ENCODE results near the gene CNN3. TPM values are rescaled to one million over a fixed set of nuclear protein-coding genes. Genes with fewer than 3 reads are reported as not detected.

The CNN3 gene
- total RNA-seq, 4 donors from 2014 or later, result 334 to 604 (median 452) TPM

- H3K4me3 ChIP-seq, result no peak overlapping the region
- no peaks in the 10 kb centered on the region for H3K9me3 ChIP-seq
- H3K4me1 ChIP-seq, result no peaks in the 10 kb centered on the region
- DNase-seq, result no peak
- no peaks in the 10 kb centered on the region for H3K36me3 ChIP-seq
- no peak overlapping the region for H3K27ac ChIP-seq
- no peak for TF ChIP-seq CTCF (IDR thresholded peaks at IDR 0.05)
- TF ChIP-seq POLR2A (IDR thresholded peaks at IDR 0.05), result no peak
- intact Hi-C loops (cut with DNase I; ENCODE audit: low total_unique reads), result no loop called here
- no peaks in the 10 kb centered on the region for H3K27me3 ChIP-seq
Observed at GRCh38 chr1:94886361-94886760, 40.5 kb downstream of the CNN3 start.

- Histone ChIP-seq H3K4me3 (no peak overlapping the region), H3K27ac (peak overlapping the region; percentile 78 to 80), H3K36me3 (no peaks in the 10 kb centered on the region), H3K4me1 (no peaks in the 10 kb centered on the region), H3K9me3 (no peaks in the 10 kb centered on the region), H3K27me3 (no peaks in the 10 kb centered on the region)
- no peak for DNase-seq
- intact Hi-C loops (cut with DNase I; ENCODE audit: low total_unique reads), result no loop called here
- no peak for TF ChIP-seq CTCF (IDR thresholded peaks at IDR 0.05)
- no peak for TF ChIP-seq POLR2A (IDR thresholded peaks at IDR 0.05)
Observed at GRCh38 chr1:94884507-94884906, 42.4 kb downstream of the CNN3 start.

DNA sequence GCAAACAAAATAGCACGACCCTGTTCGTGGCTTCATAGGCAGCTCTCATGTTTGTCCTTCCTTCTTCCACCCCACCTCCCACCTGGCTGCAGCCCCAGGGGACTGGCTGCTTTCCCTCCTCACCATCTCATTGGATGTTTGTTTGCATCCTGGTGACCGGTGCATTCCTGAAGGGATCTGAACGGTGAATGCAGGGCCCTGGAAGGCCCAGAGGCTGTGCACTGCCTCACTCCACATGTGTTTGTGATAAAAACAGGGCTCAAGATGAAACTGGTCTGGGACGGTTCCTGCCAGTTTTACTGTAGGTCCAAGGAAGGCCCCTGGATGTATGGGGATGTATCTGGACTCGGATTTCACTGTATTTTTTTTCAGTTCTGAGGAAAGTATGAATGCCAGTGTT lies 42.8 kb downstream of the CNN3 start:
- Histone ChIP-seq H3K27ac (peak overlapping the region; percentile 78 to 80), H3K9me3 (no peaks in the 10 kb centered on the region), H3K4me1 (no peaks in the 10 kb centered on the region), H3K4me3 (peak overlapping the region in 1 of 2 donors; percentile 14), H3K27me3 (no peaks in the 10 kb centered on the region), H3K36me3 (no peaks in the 10 kb centered on the region)
- intact Hi-C loops (cut with DNase I; ENCODE audit: low total_unique reads), result no loop called here
- TF ChIP-seq POLR2A (IDR thresholded peaks at IDR 0.05) (no peak), CTCF (IDR thresholded peaks at IDR 0.05) (no peak)
- DNase-seq, result peak; percentile 48 to 49

DNA sequence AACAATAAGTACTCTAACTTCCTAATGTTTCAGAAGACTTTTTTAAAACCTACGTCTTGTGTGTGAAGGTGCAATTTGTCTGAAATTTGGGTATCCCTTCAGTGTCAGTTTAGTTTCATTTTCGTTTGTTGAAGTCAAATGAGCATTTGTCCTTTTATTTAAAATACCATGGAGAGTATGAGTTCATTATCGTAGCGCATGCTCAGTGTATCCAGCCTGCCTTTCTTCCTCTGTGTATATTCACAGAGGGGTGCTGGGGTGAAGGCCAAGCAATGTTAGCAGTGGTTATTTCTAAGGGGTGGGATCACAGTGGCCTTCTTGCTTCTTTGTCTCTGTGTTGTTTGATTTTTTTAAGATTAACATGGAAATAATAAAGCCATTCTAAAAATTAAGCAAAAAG lies 43.2 kb downstream of the CNN3 start:
- H3K36me3 ChIP-seq, result no peaks in the 10 kb centered on the region
- no peaks in the 10 kb centered on the region for H3K9me3 ChIP-seq
- intact Hi-C loops (cut with DNase I; ENCODE audit: low total_unique reads), result no loop called here
- no peaks in the 10 kb centered on the region for H3K4me1 ChIP-seq
- H3K27me3 ChIP-seq, result no peaks in the 10 kb centered on the region
- no peak for DNase-seq
- H3K27ac ChIP-seq, result peak overlapping the region; percentile 78 to 80
- H3K4me3 ChIP-seq, result peak overlapping the region in 1 of 2 donors; percentile 14
- TF ChIP-seq CTCF (IDR thresholded peaks at IDR 0.05), result no peak
- TF ChIP-seq POLR2A (IDR thresholded peaks at IDR 0.05), result no peak

DNA sequence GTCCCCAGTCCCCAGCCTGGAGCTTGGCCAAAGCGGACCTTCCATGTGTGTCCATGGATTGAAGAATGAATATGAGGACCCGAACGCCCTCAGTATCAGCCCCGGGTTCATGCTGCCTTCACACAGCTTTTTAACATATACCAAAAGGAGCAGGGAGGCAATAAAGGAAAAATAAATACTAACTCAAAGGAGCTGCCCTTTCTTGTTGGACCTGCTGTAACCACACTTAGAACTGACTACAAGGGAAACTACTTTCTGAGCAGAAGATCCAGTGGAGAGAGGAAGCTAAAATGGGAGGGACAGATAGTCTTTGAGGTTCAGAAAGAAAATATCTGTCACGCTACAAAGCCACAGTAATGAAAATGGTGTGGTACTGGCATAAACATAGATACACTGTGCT lies 48.6 kb downstream of the CNN3 start:
- Histone ChIP-seq H3K4me1 (no peaks in the 10 kb centered on the region), H3K27ac (no peak overlapping the region), H3K9me3 (no peaks in the 10 kb centered on the region), H3K36me3 (no peaks in the 10 kb centered on the region), H3K4me3 (no peak overlapping the region), H3K27me3 (no peaks in the 10 kb centered on the region)
- intact Hi-C loops (cut with DNase I; ENCODE audit: low total_unique reads), result no loop called here
- no peak for TF ChIP-seq CTCF (IDR thresholded peaks at IDR 0.05)
- TF ChIP-seq POLR2A (IDR thresholded peaks at IDR 0.05), result no peak
- no peak for DNase-seq

Measured in uterus (tissue), 4 donors.